GM23338 (cell line): ENCODE measurements around the gene DIPK1A. TPM values are rescaled to one million over a fixed set of nuclear protein-coding genes. Genes with fewer than 3 reads are reported as not detected.

Experiments used
- ATAC-seq: fragments of 200-7000 bp; cut with Tn5 transposase; 3 replicates; pipeline ENCODE4 v1.9.1; 2020
- DNase-seq: peaks from one replicate; pipeline ENCODE4 v3.0.0-alpha.2; 2015; ENCODE audit warnings: low spot score
- H2AFZ ChIP-seq: fragments of 200-600 bp; sonication (generic); 2 replicates; pipeline ENCODE4 v1.8.0; 2016; ENCODE audit warnings: antibody characterized with exemption, mild to moderate bottlenecking, moderate library complexity
- H3F3A ChIP-seq: fragments of 200-600 bp; sonication (generic); replicated peaks from 2 replicates; pipeline ENCODE4 v1.8.0; 2017; ENCODE audit warnings: antibody characterized with exemption, mixed run types, low read depth
- H3K27ac ChIP-seq: fragments of 200-600 bp; sonication (generic); 2 replicates; pipeline ENCODE4 v1.6.1; 2016; ENCODE audit warnings: low read depth
- H3K27me3 ChIP-seq: fragments of 200-600 bp; sonication (generic); 2 replicates; pipeline ENCODE4 v1.8.0; 2016; ENCODE audit warnings: mild to moderate bottlenecking, mixed run types, moderate library complexity; ENCODE audit not compliant: insufficient read depth
- H3K36me3 ChIP-seq: fragments of 200-600 bp; sonication (generic); 2 replicates; pipeline ENCODE4 v1.8.0; 2016; ENCODE audit warnings: mild to moderate bottlenecking; ENCODE audit not compliant: insufficient read depth
- H3K4me1 ChIP-seq: fragments of 200-600 bp; sonication (generic); 2 replicates; pipeline ENCODE4 v1.8.0; 2016; ENCODE audit warnings: mild to moderate bottlenecking, moderate library complexity; ENCODE audit not compliant: insufficient read depth
- H3K4me2 ChIP-seq: fragments of 200-600 bp; sonication (generic); 2 replicates; pipeline ENCODE4 v1.7.1; 2017; ENCODE audit warnings: mixed run types
- H3K4me3 ChIP-seq: fragments of 200-600 bp; sonication (generic); 2 replicates; pipeline ENCODE4 v1.6.1; 2016; ENCODE audit warnings: mixed run types
- H3K79me2 ChIP-seq: fragments of 200-600 bp; sonication (generic); replicated peaks from 2 replicates; pipeline ENCODE4 v1.8.0; 2017; ENCODE audit warnings: mild to moderate bottlenecking; ENCODE audit not compliant: insufficient read depth
- H3K9me2 ChIP-seq: fragments of 200-600 bp; sonication (generic); 2 replicates; pipeline ENCODE4 v1.8.0; 2017; ENCODE audit not compliant: insufficient read depth
- H4K20me1 ChIP-seq: fragments of 200-600 bp; sonication (generic); replicated peaks from 2 replicates; pipeline ENCODE4 v1.8.0; 2017; ENCODE audit warnings: mild to moderate bottlenecking; ENCODE audit not compliant: insufficient read depth
- H3K27ac Mint-ChIP-seq: 2 replicates; pipeline ENCODE4 v1.8.0; 2020; ENCODE audit warnings: inconsistent platforms, mild to moderate bottlenecking, moderate library complexity, mixed read lengths
- H3K27me3 Mint-ChIP-seq: 3 replicates; pipeline ENCODE4 v1.8.0; 2022; ENCODE audit warnings: low read depth, mild to moderate bottlenecking, moderate library complexity, mixed read lengths, inconsistent platforms; ENCODE audit not compliant: insufficient read depth, poor library complexity
- H3K36me3 Mint-ChIP-seq: 3 replicates; pipeline ENCODE4 v1.8.0; 2021; ENCODE audit warnings: low read depth, mild to moderate bottlenecking, inconsistent platforms, moderate library complexity, mixed read lengths
- H3K4me1 Mint-ChIP-seq: 3 replicates; pipeline ENCODE4 v1.8.0; 2020; ENCODE audit warnings: mild to moderate bottlenecking, inconsistent platforms, mixed read lengths
- H3K4me3 Mint-ChIP-seq: 3 replicates; pipeline ENCODE4 v1.8.0; 2021; ENCODE audit warnings: moderate library complexity, mild to moderate bottlenecking, inconsistent platforms, mixed read lengths
- H3K9me3 Mint-ChIP-seq: 3 replicates; pipeline ENCODE4 v1.8.0; 2020; ENCODE audit warnings: moderate library complexity, mild to moderate bottlenecking, inconsistent platforms, mixed read lengths
- CREB1 ChIP-seq: fragments of 250-450 bp; sonication (Bioruptor Pico); IDR thresholded peaks from 2 replicates; pipeline ENCODE4 v1.5.0; 2020; ENCODE audit warnings: low read depth, mild to moderate bottlenecking, moderate library complexity
- CTCF ChIP-seq, 2 experiments: fragments of 200-600 bp in 1 of 2; sonication (generic) in 1 of 2; conservative IDR thresholded peaks; 2 replicates each; pipeline versions ENCODE4 v1.5.1 to v1.6.1; 2016 to 2017; ENCODE audit warnings: antibody characterized with exemption in 2 of 2, low read depth in 2 of 2, mild to moderate bottlenecking in 2 of 2, moderate library complexity in 1 of 2
- ETS1 ChIP-seq: IDR thresholded peaks from 2 replicates; pipeline ENCODE4 v1.6.1; 2016; ENCODE audit warnings: antibody characterized with exemption
- EZH2 ChIP-seq: fragments of 200-600 bp; sonication (generic); IDR thresholded peaks from one replicate; pipeline ENCODE4 v1.8.0; 2017; ENCODE audit warnings: antibody characterized with exemption, mild to moderate bottlenecking, low read depth; ENCODE audit not compliant: unreplicated experiment
- EZH2phosphoT487 ChIP-seq: fragments of 200-600 bp; sonication (generic); IDR thresholded peaks from one replicate; pipeline ENCODE4 v1.8.1; 2018; ENCODE audit warnings: antibody characterized with exemption; ENCODE audit not compliant: unreplicated experiment
- JUNB ChIP-seq: IDR thresholded peaks from one replicate; pipeline ENCODE4 v1.6.1; 2016; ENCODE audit warnings: antibody characterized with exemption; ENCODE audit not compliant: unreplicated experiment
- NANOG ChIP-seq: IDR thresholded peaks from 2 replicates; pipeline ENCODE4 v1.6.1; 2016; ENCODE audit warnings: antibody characterized with exemption, borderline replicate concordance
- POLR2AphosphoS5 ChIP-seq: IDR thresholded peaks from 2 replicates; pipeline ENCODE4 v1.6.1; 2016; ENCODE audit warnings: antibody characterized with exemption, low read depth
- REST ChIP-seq: IDR thresholded peaks from one replicate; pipeline ENCODE4 v1.6.1; 2018; ENCODE audit warnings: antibody characterized with exemption; ENCODE audit not compliant: unreplicated experiment
- STAT1 ChIP-seq: IDR thresholded peaks from one replicate; pipeline ENCODE4 v1.6.1; 2016; ENCODE audit warnings: antibody characterized with exemption; ENCODE audit not compliant: unreplicated experiment
- ZNF114 ChIP-seq: fragments of 250-450 bp; sonication (Bioruptor Pico); IDR thresholded peaks from 2 replicates; pipeline ENCODE4 v1.5.0; 2020; ENCODE audit warnings: mild to moderate bottlenecking, moderate library complexity
- ZNF331 ChIP-seq: fragments of 250-450 bp; sonication (Bioruptor Pico); IDR thresholded peaks from 2 replicates; pipeline ENCODE4 v1.5.0; 2020; ENCODE audit warnings: low read depth, mild to moderate bottlenecking, moderate library complexity
- ZNF462 ChIP-seq: fragments of 250-450 bp; sonication (Bioruptor Pico); IDR thresholded peaks from 2 replicates; pipeline ENCODE4 v1.5.0; 2020; ENCODE audit warnings: mild to moderate bottlenecking, moderate library complexity
- polyA plus RNA-seq: library from polyadenylated mRNA; unstranded; fragments of >200 nt; fragmentation: Nextera tagmentation; extraction: Ambion mirVana; gene quantifications from 2 replicates; pipeline ENCODE4 v1.2.1, GENCODE V29; 2016
- total RNA-seq: library from RNA; depleted of rRNA; stranded (reverse); fragments of >200 nt; shearing (Covaris generic); gene quantifications from 2 replicates; pipeline ENCODE4 v1.2.3, GENCODE V29; 2014

The DIPK1A gene
- total and polyA plus RNA-seq, 2 experiments from 2014 or later, result 4.8 to 6.1 TPM

- H3K27me3 Mint-ChIP-seq, result peaks cover 12% of the 10 kb centered on the region
- TF ChIP-seq NANOG (no peak), ZNF462 (no peak), ETS1 (no peak), EZH2phosphoT487 (no peak), EZH2 (no peak), JUNB (no peak), POLR2AphosphoS5 (no peak), CREB1 (CRISPR knock-in tag) (no peak), STAT1 (no peak), ZNF114 (CRISPR knock-in tag) (no peak), REST (no peak), CTCF (conservative IDR thresholded peaks at IDR 0.05; ENCODE audit: low read depth in 2 of 2) (no peak), ZNF331 (CRISPR knock-in tag) (no peak)
- Histone ChIP-seq H3K4me3 (no peak overlapping the region), H3K9me2 (no peaks in the 10 kb centered on the region), H2AFZ (no peak overlapping the region), H3K36me3 (peaks cover 94% of the 10 kb centered on the region), H3K4me1 (peaks cover 19% of the 10 kb centered on the region), H4K20me1 (peaks cover 85% of the 10 kb centered on the region), H3F3A (peaks cover 64% of the 10 kb centered on the region), H3K4me2 (peak overlapping the region; percentile 25; the same call in 1 of the 2 replicates), H3K27ac (peak overlapping the region; percentile 74; the same call in 1 of the 2 replicates), H3K79me2 (peaks cover 84% of the 10 kb centered on the region), H3K27me3 (no peaks in the 10 kb centered on the region)
- peak overlapping the region; percentile 28; the same call in 1 of the 3 replicates for H3K4me3 Mint-ChIP-seq
- no peak overlapping the region for H3K27ac Mint-ChIP-seq
- H3K4me1 Mint-ChIP-seq, result peaks cover 26% of the 10 kb centered on the region
- DNase-seq (no peak), ATAC-seq (no peak)
- peaks cover 99% of the 10 kb centered on the region for H3K36me3 Mint-ChIP-seq
- H3K9me3 Mint-ChIP-seq, result no peaks in the 10 kb centered on the region
Observed at GRCh38 chr1:92837062-92837461, 124.2 kb downstream of the DIPK1A start.
